Heart right ventricle (tissue), 16 donors: Measurements from ENCODE around the gene STX16. TPM values are rescaled to one million over a fixed set of nuclear protein-coding genes. Genes with fewer than 3 reads are reported as not detected.
A peak's percentile ranks its signal among the peaks of the same experiment; 100 is the strongest.

ENCODE experiments used
- ATAC-seq, 8 donors: fragments of 200-7000 bp; cut with Tn5 transposase; one replicate each; pipeline ENCODE4 v1.9.1; 2020; ENCODE audit warnings: mild to moderate bottlenecking in 8 of 8, moderate library complexity in 8 of 8, moderate number of reproducible peaks in 1 of 8
- DNase-seq, 2 donors: peaks; one replicate each; pipeline ENCODE4 v3.0.0-alpha.2; 2020
- H3K27ac ChIP-seq, 10 donors: fragments of 200-600 bp; sonication (generic) in 2 of 10; one replicate each; pipeline versions ENCODE4 v1.5.0 to v1.8.0; 2020 to 2022; ENCODE audit warnings: mild to moderate bottlenecking in 3 of 10
- H3K27me3 ChIP-seq, 7 donors: fragments of 200-600 bp; one replicate each; pipeline ENCODE4 v1.8.0; 2021 to 2022; ENCODE audit warnings: mild to moderate bottlenecking in 2 of 7
- H3K36me3 ChIP-seq, 9 donors: fragments of 200-600 bp; sonication (generic) in 1 of 9; one replicate each; pipeline versions ENCODE4 v1.5.0 to v1.8.0; 2020 to 2022; ENCODE audit warnings: mild to moderate bottlenecking in 2 of 9
- H3K4me1 ChIP-seq, 9 donors: fragments of 200-600 bp; sonication (generic) in 1 of 9; one replicate each; pipeline versions ENCODE4 v1.5.0 to v1.8.0; 2020 to 2022; ENCODE audit warnings: mild to moderate bottlenecking in 4 of 9
- H3K4me3 ChIP-seq, 10 donors: fragments of 200-600 bp; sonication (generic) in 2 of 10; one replicate each; pipeline versions ENCODE4 v1.5.0 to v1.8.0; 2020 to 2022; ENCODE audit warnings: mild to moderate bottlenecking in 7 of 10, moderate library complexity in 2 of 10
- H3K9me3 ChIP-seq, 11 donors: fragments of 200-600 bp in 10 of 11; sonication (generic) in 2 of 11; one replicate each; pipeline versions ENCODE4 v1.5.0 to v1.8.0; 2013 to 2022; ENCODE audit warnings: mild to moderate bottlenecking in 2 of 11, control low read depth in 1 of 11, moderate library complexity in 1 of 11
- WGBS, 2 donors: extraction: QIAGEN DNeasy Blood & Tissue Kit; methylation state at CpG; one replicate each; pipeline ENCODE4 v1.1.7; 2013; ENCODE audit warnings: inconsistent platforms in 1 of 2; 5-methylcytosine and 5-hydroxymethylcytosine counted together
- intact Hi-C, 10 donors: fragments of 100-400 bp; cut with DNase I; formaldehyde crosslinking; loops; one replicate each; pipeline versions ENCODE4 v1.11.1 to v1.14.2; 2022
- polyA plus RNA-seq, 2 donors: library from polyadenylated mRNA; stranded (reverse); fragments of 200-250 nt; gene quantifications; one replicate each; pipeline ENCODE4 v1.2.3, GENCODE V29; 2013
- total RNA-seq, 10 donors: library from RNA; stranded (reverse); fragmentation: NEBNext Ultra II Directional in 3 of 10; extraction: Animal tissue kit (Norgen Biotek cat#: 25700) in 3 of 10; gene quantifications; one replicate each; pipeline versions ENCODE4 v1.2.1 to v1.2.4, GENCODE V29; 2021 to 2023
- TF ChIP-seq, protein P1 (sequence below), 9 donors: fragments of 200-600 bp; sonication (generic) in 2 of 9; IDR thresholded peaks; one replicate each; pipeline versions ENCODE4 v1.5.0 to v1.8.0; 2021 to 2022; ENCODE audit warnings: antibody characterized with exemption in 9 of 9, mild to moderate bottlenecking in 5 of 9, moderate library complexity in 1 of 9
- donor health status: Arrhythmogenic right ventricular cardiomyopathy.
- donor health status: ischemic (EF 13 %, LVEDD 7.1; RV severe dilation, severe dysfunction).
- donor health status: healthy with polysubstance abuse.
- donor health status: DM: no; HTN: yes; CAD: no.
- donor health status: DM: no; HTN: no; CAD: no.
- donor health status: ischemic (EF 25% LVEDD 6.9; RV normal size, moderate dysfunction).
- donor health status: ischemic (EF 25% LVEDD 5.7; RV mildly dilated, moderate dysfunction).
- donor health status: healthy.
- donor health status: DM: yes; HTN: yes; CAD: no.
- donor health status: Ischemic cardiomyopathy.
- donor health status: ischemic (EF 35%, LVEDD 5.7; RV mildly dilated, moderate dysfunction).
- donor health status: nonischemic (EF 11% LVEDD 7.7; RV severe dilation, severe dysfunction).
- donor health status: DM: yes; HTN: yes; CAD: no.
- donor health status: PGD.
- donor health status: ischemic (EF 29% LVEDD 5.4; RV normal size, mild dysfunction).
- donor health status: nonischemic (EF 23%, LVEDD 6.1; RV moderate dilation, normal function).

The STX16 gene
- total and polyA plus RNA-seq, 12 donors, result 17.1 to 57.6 (median 27.0) TPM

GRCh38 chr20:58651559-58651945 is 469 bp downstream of the STX16 start:
- TF ChIP-seq, protein P1, sequence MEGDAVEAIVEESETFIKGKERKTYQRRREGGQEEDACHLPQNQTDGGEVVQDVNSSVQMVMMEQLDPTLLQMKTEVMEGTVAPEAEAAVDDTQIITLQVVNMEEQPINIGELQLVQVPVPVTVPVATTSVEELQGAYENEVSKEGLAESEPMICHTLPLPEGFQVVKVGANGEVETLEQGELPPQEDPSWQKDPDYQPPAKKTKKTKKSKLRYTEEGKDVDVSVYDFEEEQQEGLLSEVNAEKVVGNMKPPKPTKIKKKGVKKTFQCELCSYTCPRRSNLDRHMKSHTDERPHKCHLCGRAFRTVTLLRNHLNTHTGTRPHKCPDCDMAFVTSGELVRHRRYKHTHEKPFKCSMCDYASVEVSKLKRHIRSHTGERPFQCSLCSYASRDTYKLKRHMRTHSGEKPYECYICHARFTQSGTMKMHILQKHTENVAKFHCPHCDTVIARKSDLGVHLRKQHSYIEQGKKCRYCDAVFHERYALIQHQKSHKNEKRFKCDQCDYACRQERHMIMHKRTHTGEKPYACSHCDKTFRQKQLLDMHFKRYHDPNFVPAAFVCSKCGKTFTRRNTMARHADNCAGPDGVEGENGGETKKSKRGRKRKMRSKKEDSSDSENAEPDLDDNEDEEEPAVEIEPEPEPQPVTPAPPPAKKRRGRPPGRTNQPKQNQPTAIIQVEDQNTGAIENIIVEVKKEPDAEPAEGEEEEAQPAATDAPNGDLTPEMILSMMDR (IDR thresholded peaks at IDR 0.05), result no peak
- H3K27me3 ChIP-seq, result no peaks in the 10 kb centered on the region
- ATAC-seq, result no peak
- peak in 1 of 2 donors; percentile 24 for DNase-seq
- no peaks in the 10 kb centered on the region for H3K9me3 ChIP-seq
- H3K4me3 ChIP-seq, result peak overlapping the region; percentile 75 to 99 (median 95)
- peak overlapping the region; percentile 56 to 98 (median 94) for H3K27ac ChIP-seq
- intact Hi-C loops, result loop anchor here in 6 of 10 donors (2.0 to 10.0 kb wide), 11 partner anchors 39 to 573 kb away; partner anchors contain the start of genes NPEPL1 (in 4 of the 6), GNAS (in 2 of the 6), GNAS-AS1 (in 2 of the 6) and ATP5F1E (in 1 of the 6)
- H3K36me3 ChIP-seq, result peaks cover 0 to 3% (median 0%) of the 10 kb centered on the region in 9 donors
- H3K4me1 ChIP-seq, result peaks cover 0 to 61% (median 48%) of the 10 kb centered on the region in 9 donors
- WGBS, 2 donors, result 1% methylated on average over 18 of the region's 18 CpGs

GRCh38 chr20:58651946-58652605 is 993 bp downstream of the STX16 start:
- 0 to 1% methylated on average over 30 of the region's 30 CpGs for WGBS, 2 donors
- H3K4me1 ChIP-seq, result peaks cover 2 to 67% (median 53%) of the 10 kb centered on the region in 9 donors

GRCh38 chr20:58652606-58653294 is 1.7 kb downstream of the STX16 start:
- WGBS, 2 donors, result 7 to 8% methylated on average over 12 of the region's 12 CpGs
- H3K4me1 ChIP-seq, result peaks cover 3 to 73% (median 59%) of the 10 kb centered on the region in 9 donors
- no peak for ATAC-seq

More at GRCh38 chr20:58651946-58652605, 993 bp downstream of the STX16 start:
- peaks cover 0 to 3% (median 0%) of the 10 kb centered on the region in 9 donors for H3K36me3 ChIP-seq
- peak overlapping the region; percentile 75 to 99 (median 95) for H3K4me3 ChIP-seq
- no peaks in the 10 kb centered on the region for H3K27me3 ChIP-seq
- intact Hi-C loops, result loop anchor here in 6 of 10 donors (1.0 to 10.0 kb wide), 13 partner anchors 9 to 573 kb away; partner anchors contain the start of genes NPEPL1 (in 4 of the 6), GNAS (in 2 of the 6), GNAS-AS1 (in 2 of the 6) and ATP5F1E (in 1 of the 6)
- H3K27ac ChIP-seq, result peak overlapping the region; percentile 56 to 98 (median 94)
- DNase-seq (peak; percentile 34 to 40), ATAC-seq (peak in 5 of 8 donors; percentile 16 to 69 (median 54))
- no peaks in the 10 kb centered on the region for H3K9me3 ChIP-seq
- TF ChIP-seq, protein P1 (IDR thresholded peaks at IDR 0.05), result no peak

More at GRCh38 chr20:58652606-58653294, 1.7 kb downstream of the STX16 start:
- TF ChIP-seq, protein P1 (IDR thresholded peaks at IDR 0.05), result no peak
- no peak for DNase-seq
- Histone ChIP-seq H3K9me3 (no peaks in the 10 kb centered on the region), H3K36me3 (peaks cover 0 to 3% (median 0%) of the 10 kb centered on the region in 9 donors), H3K27me3 (no peaks in the 10 kb centered on the region), H3K4me3 (peak overlapping the region; percentile 75 to 99 (median 95)), H3K27ac (peak overlapping the region in 9 of 10 donors; percentile 89 to 98 (median 95))
- intact Hi-C loops, result loop anchor here in 6 of 10 donors (1.0 to 10.0 kb wide), 10 partner anchors 9 to 572 kb away; partner anchors contain the start of genes NPEPL1 (in 3 of the 6), GNAS (in 2 of the 6), GNAS-AS1 (in 2 of the 6) and ATP5F1E (in 1 of the 6)
